Measurements from ENCODE around the gene LNX1. TPM values are rescaled to one million over a fixed set of nuclear protein-coding genes. Genes with fewer than 3 reads are reported as not detected.

LNX1 gene
- total RNA-seq, 1 donor from 2014 or later: 0.10 TPM

GRCh38 chr4:53461244-53461643 lies 130.0 kb downstream of the LNX1 start:
- Mint-ChIP-seq H3K9me3 (ENCODE audit: unreplicated experiment) (no peaks in the 10 kb centered on the region), H3K27ac (ENCODE audit: unreplicated experiment) (no peak overlapping the region), H3K36me3 (ENCODE audit: unreplicated experiment) (no peaks in the 10 kb centered on the region), H3K4me1 (ENCODE audit: low read depth, unreplicated experiment) (no peaks in the 10 kb centered on the region), H3K27me3 (ENCODE audit: unreplicated experiment) (no peaks in the 10 kb centered on the region), H3K4me3 (ENCODE audit: unreplicated experiment) (no peak overlapping the region)
- TF ChIP-seq CTCF (IDR thresholded peaks at IDR 0.05; ENCODE audit: partially characterized antibody, unreplicated experiment): no peak
- no peak for DNase-seq

GRCh38 chr4:53459548-53459947 lies 131.7 kb downstream of the LNX1 start:
- Mint-ChIP-seq H3K36me3 (ENCODE audit: unreplicated experiment) (no peaks in the 10 kb centered on the region), H3K4me3 (ENCODE audit: unreplicated experiment) (no peak overlapping the region), H3K4me1 (ENCODE audit: low read depth, unreplicated experiment) (no peaks in the 10 kb centered on the region), H3K9me3 (ENCODE audit: unreplicated experiment) (no peaks in the 10 kb centered on the region), H3K27ac (ENCODE audit: unreplicated experiment) (no peak overlapping the region), H3K27me3 (ENCODE audit: unreplicated experiment) (no peaks in the 10 kb centered on the region)
- TF ChIP-seq CTCF (IDR thresholded peaks at IDR 0.05; ENCODE audit: partially characterized antibody, unreplicated experiment): no peak
- no peak for DNase-seq

- H3K27ac Mint-ChIP-seq (ENCODE audit: unreplicated experiment): no peak overlapping the region
- H3K36me3 Mint-ChIP-seq (ENCODE audit: unreplicated experiment): no peaks in the 10 kb centered on the region
- no peaks in the 10 kb centered on the region for H3K27me3 Mint-ChIP-seq (ENCODE audit: unreplicated experiment)
- no peak for TF ChIP-seq CTCF (IDR thresholded peaks at IDR 0.05; ENCODE audit: partially characterized antibody, unreplicated experiment)
- no peaks in the 10 kb centered on the region for H3K9me3 Mint-ChIP-seq (ENCODE audit: unreplicated experiment)
- no peak overlapping the region for H3K4me3 Mint-ChIP-seq (ENCODE audit: unreplicated experiment)
- H3K4me1 Mint-ChIP-seq (ENCODE audit: low read depth, unreplicated experiment): no peaks in the 10 kb centered on the region
- no peak for DNase-seq
These were observed 135.1 kb downstream of the LNX1 start for GRCh38 chr4:53456178-53456577.

GRCh38 chr4:53455766-53456165 lies 135.5 kb downstream of the LNX1 start:
- no peaks in the 10 kb centered on the region for H3K9me3 Mint-ChIP-seq (ENCODE audit: unreplicated experiment)
- H3K27me3 Mint-ChIP-seq (ENCODE audit: unreplicated experiment): no peaks in the 10 kb centered on the region
- no peak for DNase-seq
- no peak overlapping the region for H3K27ac Mint-ChIP-seq (ENCODE audit: unreplicated experiment)
- no peaks in the 10 kb centered on the region for H3K4me1 Mint-ChIP-seq (ENCODE audit: low read depth, unreplicated experiment)
- TF ChIP-seq CTCF (IDR thresholded peaks at IDR 0.05; ENCODE audit: partially characterized antibody, unreplicated experiment): no peak
- no peak overlapping the region for H3K4me3 Mint-ChIP-seq (ENCODE audit: unreplicated experiment)
- no peaks in the 10 kb centered on the region for H3K36me3 Mint-ChIP-seq (ENCODE audit: unreplicated experiment)

GRCh38 chr4:53453385-53453784 lies 137.9 kb downstream of the LNX1 start:
- Mint-ChIP-seq H3K4me3 (ENCODE audit: unreplicated experiment) (no peak overlapping the region), H3K9me3 (ENCODE audit: unreplicated experiment) (no peaks in the 10 kb centered on the region), H3K27ac (ENCODE audit: unreplicated experiment) (no peak overlapping the region), H3K4me1 (ENCODE audit: low read depth, unreplicated experiment) (no peaks in the 10 kb centered on the region), H3K27me3 (ENCODE audit: unreplicated experiment) (no peaks in the 10 kb centered on the region), H3K36me3 (ENCODE audit: unreplicated experiment) (no peaks in the 10 kb centered on the region)
- TF ChIP-seq CTCF (IDR thresholded peaks at IDR 0.05; ENCODE audit: partially characterized antibody, unreplicated experiment): no peak
- DNase-seq: no peak
